ENCODE measurements around the gene HOXC6.

- TF ChIP-seq, protein P1, sequence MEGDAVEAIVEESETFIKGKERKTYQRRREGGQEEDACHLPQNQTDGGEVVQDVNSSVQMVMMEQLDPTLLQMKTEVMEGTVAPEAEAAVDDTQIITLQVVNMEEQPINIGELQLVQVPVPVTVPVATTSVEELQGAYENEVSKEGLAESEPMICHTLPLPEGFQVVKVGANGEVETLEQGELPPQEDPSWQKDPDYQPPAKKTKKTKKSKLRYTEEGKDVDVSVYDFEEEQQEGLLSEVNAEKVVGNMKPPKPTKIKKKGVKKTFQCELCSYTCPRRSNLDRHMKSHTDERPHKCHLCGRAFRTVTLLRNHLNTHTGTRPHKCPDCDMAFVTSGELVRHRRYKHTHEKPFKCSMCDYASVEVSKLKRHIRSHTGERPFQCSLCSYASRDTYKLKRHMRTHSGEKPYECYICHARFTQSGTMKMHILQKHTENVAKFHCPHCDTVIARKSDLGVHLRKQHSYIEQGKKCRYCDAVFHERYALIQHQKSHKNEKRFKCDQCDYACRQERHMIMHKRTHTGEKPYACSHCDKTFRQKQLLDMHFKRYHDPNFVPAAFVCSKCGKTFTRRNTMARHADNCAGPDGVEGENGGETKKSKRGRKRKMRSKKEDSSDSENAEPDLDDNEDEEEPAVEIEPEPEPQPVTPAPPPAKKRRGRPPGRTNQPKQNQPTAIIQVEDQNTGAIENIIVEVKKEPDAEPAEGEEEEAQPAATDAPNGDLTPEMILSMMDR (IDR thresholded peaks at IDR 0.05), result no peak
- no peak for TF ChIP-seq POLR2A (IDR thresholded peaks at IDR 0.05)
These were observed 24.0 kb upstream of the HOXC6 start for GRCh38 chr12:54004063-54004840.

All from heart left ventricle (tissue), 13 donors.